Left lung (tissue), 10 donors: Measurements from ENCODE around the gene CD274. TPM values are rescaled to one million over a fixed set of nuclear protein-coding genes. Genes with fewer than 3 reads are reported as not detected.
A peak's percentile ranks its signal among the peaks of the same experiment; 100 is the strongest.

Source experiments
- ATAC-seq: fragments of 200-7000 bp; cut with Tn5 transposase; one replicate; pipeline ENCODE4 v1.9.1; 2020; ENCODE audit warnings: moderate library complexity
- DNase-seq, 4 donors: peaks; one replicate each; pipeline ENCODE4 v3.0.0-alpha.2; 2013 to 2020
- H3K27ac ChIP-seq, 2 donors: fragments of 200-600 bp; sonication (generic) in 1 of 2; one replicate each; pipeline versions ENCODE4 v1.5.0 to v1.8.0; 2020 to 2021
- H3K27me3 ChIP-seq, 2 donors: fragments of 200-600 bp; sonication (generic) in 1 of 2; one replicate each; pipeline versions ENCODE4 v1.5.0 to v1.8.0; 2020 to 2021
- H3K36me3 ChIP-seq, 2 donors: fragments of 200-600 bp; sonication (generic) in 1 of 2; one replicate each; pipeline versions ENCODE4 v1.5.0 to v1.8.0; 2020 to 2021
- H3K4me1 ChIP-seq, 2 donors: fragments of 200-600 bp; one replicate each; pipeline ENCODE4 v1.8.0; 2021
- H3K4me3 ChIP-seq, 2 donors: fragments of 200-600 bp; sonication (generic) in 1 of 2; one replicate each; pipeline versions ENCODE4 v1.5.0 to v1.8.0; 2020 to 2021; ENCODE audit warnings: mild to moderate bottlenecking in 1 of 2
- H3K9me3 ChIP-seq, 2 donors: fragments of 200-600 bp; sonication (generic) in 1 of 2; one replicate each; pipeline versions ENCODE4 v1.5.0 to v1.8.0; 2020 to 2021
- CTCF ChIP-seq, 2 donors: fragments of 200-600 bp; sonication (generic) in 1 of 2; IDR thresholded peaks; one replicate each; pipeline versions ENCODE4 v1.5.0 to v1.8.0; 2021; ENCODE audit warnings: antibody characterized with exemption in 2 of 2
- intact Hi-C, 2 donors: fragments of 100-400 bp; cut with DNase I; formaldehyde crosslinking; loops; one replicate each; pipeline versions ENCODE4 v1.11.2 to v1.14.2; 2022
- polyA plus RNA-seq, 6 donors: library from polyadenylated mRNA; unstranded; fragments of 120-200 nt; gene quantifications; one replicate each; pipeline ENCODE4 v1.2.1, GENCODE V29; 2013; ENCODE audit not compliant: insufficient read length in 6 of 6
- total RNA-seq, 2 donors: library from RNA; stranded (reverse); fragmentation: NEBNext Ultra II Directional; extraction: Animal tissue kit (Norgen Biotek cat#: 25700); gene quantifications; one replicate each; pipeline ENCODE4 v1.2.1, GENCODE V29; 2021
- donor health status: DM: no; HTN: yes; CAD: no.
- donor health status: DM: no; HTN: no; CAD: no.

Gene CD274
- total and polyA plus RNA-seq, 8 donors, result 0.24 to 21.1 (median 1.2) TPM

- Histone ChIP-seq H3K36me3 (no peaks in the 10 kb centered on the region), H3K9me3 (no peaks in the 10 kb centered on the region), H3K4me1 (peaks cover 8 to 68% of the 10 kb centered on the region in 2 donors), H3K27ac (peak overlapping the region; percentile 90 to 91), H3K4me3 (peak overlapping the region; percentile 46 to 63), H3K27me3 (no peaks in the 10 kb centered on the region)
- peak in 1 of 4 donors; percentile 7 for DNase-seq
- peak; percentile 54 for ATAC-seq
- intact Hi-C loops, result loop anchor here in 1 of 2 donors (5.0 kb wide), 1 partner anchor 143 kb away; no protein-coding TSS in a partner anchor
- no peak for TF ChIP-seq CTCF (IDR thresholded peaks at IDR 0.05)
These were observed 602 bp upstream of the CD274 start for GRCh38 chr9:5449521-5450358.

GRCh38 chr9:5452286-5452609, 1.9 kb downstream of the CD274 start:
- intact Hi-C loops, result loop anchor here in 1 of 2 donors (5.0 kb wide), 1 partner anchor 140 kb away; no protein-coding TSS in a partner anchor
- peaks cover 8 to 79% of the 10 kb centered on the region in 2 donors for H3K4me1 ChIP-seq

GRCh38 chr9:5453004-5453403, 2.7 kb downstream of the CD274 start:
- TF ChIP-seq CTCF (IDR thresholded peaks at IDR 0.05), result no peak
- DNase-seq, result no peak
- Histone ChIP-seq H3K36me3 (peaks cover 0 to 13% of the 10 kb centered on the region in 2 donors), H3K4me3 (peak overlapping the region in 1 of 2 donors; percentile 63), H3K4me1 (peaks cover 8 to 85% of the 10 kb centered on the region in 2 donors), H3K27ac (peak overlapping the region in 1 of 2 donors; percentile 91), H3K9me3 (no peaks in the 10 kb centered on the region), H3K27me3 (no peaks in the 10 kb centered on the region)
- intact Hi-C loops, result loop anchor here in 1 of 2 donors (5.0 kb wide), 1 partner anchor 139 kb away; no protein-coding TSS in a partner anchor
- no peak for ATAC-seq

More at GRCh38 chr9:5452286-5452609, 1.9 kb downstream of the CD274 start:
- H3K27ac ChIP-seq, result peak overlapping the region in 1 of 2 donors; percentile 91
- H3K4me3 ChIP-seq, result peak overlapping the region in 1 of 2 donors; percentile 63
- H3K36me3 ChIP-seq, result peaks cover 0 to 6% of the 10 kb centered on the region in 2 donors
- no peak for TF ChIP-seq CTCF (IDR thresholded peaks at IDR 0.05)
- H3K27me3 ChIP-seq, result no peaks in the 10 kb centered on the region
- DNase-seq, result no peak
- no peaks in the 10 kb centered on the region for H3K9me3 ChIP-seq
- no peak for ATAC-seq

GRCh38 chr9:5453673-5454072, 3.3 kb downstream of the CD274 start:
- peak overlapping the region in 1 of 2 donors; percentile 63 for H3K4me3 ChIP-seq
- H3K27me3 ChIP-seq, result no peaks in the 10 kb centered on the region
- no peak for TF ChIP-seq CTCF (IDR thresholded peaks at IDR 0.05)
- DNase-seq (peak in 1 of 4 donors; percentile 29), ATAC-seq (no peak)
- intact Hi-C loops, result loop anchor here in 1 of 2 donors (5.0 kb wide), 1 partner anchor 139 kb away; no protein-coding TSS in a partner anchor
- H3K9me3 ChIP-seq, result no peaks in the 10 kb centered on the region
- peaks cover 8 to 92% of the 10 kb centered on the region in 2 donors for H3K4me1 ChIP-seq
- H3K36me3 ChIP-seq, result peaks cover 0 to 20% of the 10 kb centered on the region in 2 donors
- peak overlapping the region in 1 of 2 donors; percentile 91 for H3K27ac ChIP-seq

- peaks cover 0 to 94% of the 10 kb centered on the region in 2 donors for H3K4me1 ChIP-seq
- peak; percentile 60 for ATAC-seq
- H3K36me3 ChIP-seq, result peaks cover 0 to 27% of the 10 kb centered on the region in 2 donors
- intact Hi-C loops, result no loop called here
- peak overlapping the region; percentile 65 to 91 for H3K27ac ChIP-seq
- no peak for DNase-seq
- H3K4me3 ChIP-seq, result no peak overlapping the region
- H3K27me3 ChIP-seq, result no peaks in the 10 kb centered on the region
- no peaks in the 10 kb centered on the region for H3K9me3 ChIP-seq
- TF ChIP-seq CTCF (IDR thresholded peaks at IDR 0.05), result no peak
These were observed 4.8 kb downstream of the CD274 start for GRCh38 chr9:5455181-5455580.
